GM19468 (cell line): Measurements from ENCODE around the gene ZFY.
"Not testable (repeated sequence)": the region's sequence is repeated elsewhere in the genome, so short reads cannot be mapped to it uniquely, and the experiment has no call there.

Source experiments
- ATAC-seq: cut with Tn5 transposase; IDR thresholded peaks from one replicate; pipeline ENCODE4 v1.9.1; 2021; ENCODE audit warnings: mild to moderate bottlenecking, moderate library complexity, moderate number of reproducible peaks; ENCODE audit not compliant: unreplicated experiment; ENCODE audit errors: extremely low read depth

The ZFY gene

DNA sequence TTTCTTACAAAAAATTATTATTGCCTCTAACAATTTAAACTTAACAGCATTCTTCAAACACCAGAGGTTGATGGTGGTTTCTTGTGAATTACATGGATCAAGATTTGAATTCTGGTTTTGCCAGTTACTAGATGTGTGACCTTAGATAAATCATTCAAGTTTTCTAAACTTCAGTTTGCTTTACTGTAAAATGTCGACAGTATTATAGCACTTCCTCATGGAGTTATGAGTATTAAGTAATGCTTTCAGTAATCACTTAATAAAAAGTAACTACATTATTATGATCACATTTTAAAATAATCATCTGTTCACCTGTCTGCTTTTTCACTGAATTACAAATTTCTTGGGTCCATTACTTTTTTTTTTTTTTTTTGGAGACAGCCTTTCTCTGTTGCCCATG is 37.5 kb downstream of the ZFY start:
- ATAC-seq, result no peak

DNA sequence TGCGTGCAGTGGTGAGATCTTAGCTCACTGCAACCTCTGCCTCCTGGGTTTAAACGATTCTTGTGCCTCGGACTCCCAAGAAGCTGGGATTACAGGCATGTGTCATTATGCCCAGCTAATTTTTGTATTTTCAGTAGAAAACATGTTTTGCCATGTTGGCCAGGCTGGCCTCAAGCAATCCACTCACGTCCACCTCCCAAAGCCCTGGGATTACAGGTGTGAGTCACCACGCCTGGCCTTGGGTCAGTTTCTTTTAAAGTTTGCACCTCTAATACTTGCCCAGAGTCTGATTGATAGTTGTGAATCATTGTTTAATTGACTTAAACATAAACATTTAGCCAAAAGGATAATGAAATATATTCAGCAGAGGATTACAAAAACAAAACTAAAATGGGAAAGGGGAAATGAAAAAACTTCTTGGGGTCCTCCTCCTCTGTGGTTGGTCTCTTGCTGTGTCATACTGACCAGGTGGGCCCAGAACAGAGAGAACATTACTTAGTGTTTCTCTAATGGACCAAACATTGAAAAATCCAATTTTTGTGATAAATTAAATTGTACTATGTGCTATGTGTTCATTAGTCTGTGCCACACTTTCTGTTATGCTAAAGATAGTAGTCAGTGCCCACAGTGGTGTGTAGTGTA is 38.0 kb downstream of the ZFY start:
- no peak for ATAC-seq

- no peak for ATAC-seq
Observed at GRCh38 chrY:2979283-2979682, 44.1 kb downstream of the ZFY start.

GRCh38 chrY:2984491-2984890 is 49.3 kb downstream of the ZFY start:
- no peak for ATAC-seq

DNA sequence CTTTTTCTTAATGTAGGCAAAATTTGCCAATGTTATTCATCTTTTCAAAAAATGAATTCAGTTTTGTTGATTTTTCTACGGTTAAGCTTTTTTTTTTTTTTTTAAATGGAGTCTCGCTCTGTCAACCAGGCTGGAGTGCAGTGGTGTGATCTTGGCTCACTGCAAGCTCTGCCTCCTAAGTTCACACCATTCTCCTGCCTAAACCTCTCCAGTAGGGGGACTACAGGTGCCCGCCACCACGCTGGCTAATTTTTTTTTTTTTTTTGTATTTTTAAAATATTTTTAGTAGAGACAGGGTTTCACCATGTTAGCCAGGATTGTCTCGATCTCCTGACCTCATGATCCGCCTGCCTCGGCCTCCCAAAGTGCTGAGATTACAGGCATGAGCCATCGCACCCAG is 52.0 kb downstream of the ZFY start:
- not testable (repeated sequence) for ATAC-seq

GRCh38 chrY:2997369-2997768 is 62.2 kb downstream of the ZFY start:
- not testable (repeated sequence) for ATAC-seq

GRCh38 chrY:3002190-3002589 is 67.0 kb downstream of the ZFY start:
- ATAC-seq, result no peak

- ATAC-seq, result no peak
Observed at GRCh38 chrY:3002680-3003515, 67.7 kb downstream of the ZFY start.

GRCh38 chrY:3003516-3003830 is 68.3 kb downstream of the ZFY start:
- ATAC-seq, result no peak

DNA sequence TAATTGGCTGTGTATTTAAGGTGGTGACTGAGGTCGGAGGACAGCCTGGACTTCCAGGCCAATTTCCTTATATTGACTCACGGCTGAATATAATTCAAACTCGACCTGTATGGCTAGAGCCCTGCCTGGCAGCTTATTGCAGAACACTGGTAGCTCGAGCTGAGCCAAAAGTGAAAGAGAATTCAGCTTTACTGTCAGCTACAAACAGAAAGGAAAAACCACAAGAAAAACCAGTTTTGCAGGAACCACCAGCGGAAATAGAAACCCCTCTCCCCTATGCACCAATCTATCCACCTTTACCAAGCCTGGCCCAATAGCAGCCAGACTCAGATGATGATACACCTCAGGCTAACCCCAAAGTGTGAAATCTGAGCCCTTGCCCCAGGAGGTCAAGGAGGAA is 68.7 kb downstream of the ZFY start:
- no peak for ATAC-seq

- not testable (repeated sequence) for ATAC-seq
Observed at GRCh38 chrY:3006031-3006430, 70.8 kb downstream of the ZFY start.

DNA sequence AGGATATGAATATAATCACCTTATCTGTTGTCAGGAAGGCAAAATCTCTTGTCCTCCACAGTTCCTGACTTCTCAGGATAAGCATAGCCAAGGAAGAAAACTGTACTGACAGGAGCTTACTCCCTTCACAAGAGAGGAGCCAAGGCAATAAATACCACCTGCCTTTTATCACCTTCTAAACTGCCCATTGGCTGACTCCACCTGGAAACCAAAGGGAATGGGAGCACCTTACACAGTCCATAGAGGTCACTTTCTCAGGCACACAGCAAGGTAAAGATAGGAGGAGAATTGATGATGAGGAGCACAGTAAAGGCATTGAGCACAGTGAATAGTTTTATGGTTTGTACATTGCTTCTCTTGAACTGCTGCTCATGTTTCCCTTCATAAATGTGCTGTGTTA is 72.8 kb downstream of the ZFY start:
- ATAC-seq, result no peak

DNA sequence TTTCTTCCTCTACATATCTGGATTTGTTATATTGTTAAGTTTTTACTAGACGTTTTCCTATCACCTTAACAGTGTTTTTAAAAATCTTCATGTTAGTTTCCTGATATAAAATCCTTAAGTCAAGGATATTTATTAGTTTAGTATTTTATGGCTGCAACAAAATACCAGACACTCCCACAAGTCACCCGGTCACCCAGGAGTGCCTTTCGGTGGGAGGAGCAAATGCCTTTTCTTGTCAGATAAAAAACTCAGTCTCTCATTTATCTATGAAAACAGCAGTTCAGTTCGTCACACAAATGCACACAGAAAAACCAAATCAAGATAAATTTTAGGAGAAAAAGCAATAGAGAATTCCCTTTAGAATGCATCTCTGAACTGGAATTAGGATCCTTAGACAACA is 77.0 kb downstream of the ZFY start:
- ATAC-seq, result no peak

DNA sequence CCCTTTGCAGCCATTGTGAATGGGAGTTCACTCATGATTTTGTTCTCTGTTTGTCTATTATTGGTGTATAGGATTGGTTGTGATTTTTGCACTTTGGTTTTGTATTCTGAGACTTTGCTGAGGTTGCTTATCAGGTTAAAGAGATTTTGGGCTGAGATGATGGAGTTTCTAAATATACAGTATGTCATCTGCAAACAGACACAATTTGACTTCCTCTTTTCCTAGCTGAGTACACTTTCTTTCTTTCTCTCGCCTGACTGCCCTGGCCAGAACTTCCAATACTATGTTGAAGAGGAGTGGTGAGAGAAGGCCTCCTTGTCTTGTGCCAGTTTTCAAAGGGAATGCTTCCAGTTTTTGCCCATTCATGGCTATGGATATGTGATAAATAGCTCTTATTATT is 81.4 kb downstream of the ZFY start:
- ATAC-seq, result no peak

DNA sequence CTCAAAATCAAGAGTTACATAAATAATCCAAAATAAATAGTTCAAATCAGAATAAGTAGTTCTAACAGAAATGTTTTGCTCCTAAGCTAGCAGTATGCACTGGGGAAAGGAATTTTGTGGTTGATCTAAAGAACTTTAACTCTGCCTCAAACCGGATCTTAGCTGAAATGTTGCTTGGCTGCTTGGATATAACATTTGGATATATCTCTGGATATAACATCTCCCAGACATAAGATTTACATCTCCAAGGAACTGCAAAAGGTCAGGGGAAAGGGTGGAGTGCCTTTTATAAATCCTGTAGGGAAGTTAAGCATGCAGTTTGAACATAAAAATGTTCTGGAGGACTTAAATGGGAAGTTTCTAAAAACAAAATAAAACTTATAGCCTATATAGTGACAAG is 83.4 kb downstream of the ZFY start:
- ATAC-seq, result no peak

DNA sequence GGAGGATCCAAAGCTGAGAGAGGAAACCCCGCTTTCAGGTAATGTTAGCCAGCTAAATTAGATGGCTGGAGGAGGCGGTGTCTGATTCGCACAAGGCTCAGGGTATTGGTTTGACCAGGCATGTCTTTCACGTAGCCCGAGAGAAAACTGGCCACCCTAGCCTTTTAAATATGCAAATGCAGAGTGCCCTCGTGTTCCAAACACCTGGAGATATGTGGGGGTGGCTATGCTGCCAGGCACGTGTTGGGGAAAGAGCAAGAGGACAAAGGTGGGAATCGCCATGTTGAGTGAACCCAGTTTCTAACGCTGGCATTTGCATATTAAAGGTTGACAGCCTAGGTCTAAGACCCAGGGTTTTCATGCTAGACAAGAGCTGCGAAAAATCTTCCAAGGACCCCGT is 84.4 kb downstream of the ZFY start:
- ATAC-seq, result no peak

- ATAC-seq, result no peak
Observed at GRCh38 chrY:3021176-3021575, 86.0 kb downstream of the ZFY start.

DNA sequence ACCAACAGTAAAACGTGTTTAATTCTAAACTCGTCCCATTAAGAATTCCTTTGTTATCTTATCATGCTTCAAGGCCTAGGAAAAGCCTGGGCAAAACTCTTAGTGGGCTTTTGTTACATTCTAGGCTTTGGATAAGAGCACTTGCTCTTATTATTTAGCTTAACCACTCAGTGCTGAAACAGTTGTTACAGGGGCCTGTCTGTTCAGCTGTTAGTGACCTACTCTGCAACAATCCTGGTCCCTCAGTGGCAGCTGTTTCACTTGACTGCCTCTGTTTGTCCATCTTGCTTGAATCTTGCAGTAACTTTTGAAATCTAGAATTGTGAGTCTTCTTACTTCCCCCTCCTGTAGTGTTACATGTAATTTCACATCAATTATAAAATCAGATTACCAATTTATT is 88.4 kb downstream of the ZFY start:
- no peak for ATAC-seq

DNA sequence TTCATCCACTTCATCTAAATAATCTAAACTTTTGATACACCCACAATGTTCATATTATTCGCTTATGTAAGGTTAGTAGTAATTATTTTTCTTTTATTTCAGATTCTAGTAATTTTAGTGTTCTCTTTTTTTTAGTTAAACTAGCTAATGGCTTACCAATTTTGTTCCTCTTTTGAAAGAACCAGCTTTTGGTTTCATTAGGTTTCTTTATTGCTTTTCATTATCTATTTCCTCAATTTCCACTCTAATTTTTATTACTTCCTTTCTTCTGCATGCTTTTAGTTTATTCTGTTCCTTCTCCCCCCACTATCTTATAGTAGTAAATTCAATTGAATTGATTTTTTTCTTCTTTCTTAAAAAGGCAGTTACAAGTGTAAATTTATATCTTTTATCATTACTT is 90.2 kb downstream of the ZFY start:
- no peak for ATAC-seq
